ENCODE data around the gene TDRD9. TPM values are rescaled to one million over a fixed set of nuclear protein-coding genes. Genes with fewer than 3 reads are reported as not detected.

Gene TDRD9
- total RNA-seq, 1 donor from 2014 or later: not detected

- no peaks in the 10 kb centered on the region for H3K9me3 Mint-ChIP-seq (ENCODE audit: unreplicated experiment)
- DNase-seq (ENCODE audit: low spot score): no peak
- H3K4me3 Mint-ChIP-seq (ENCODE audit: unreplicated experiment): peak overlapping the region; percentile 75
- peaks cover 14% of the 10 kb centered on the region for H3K36me3 Mint-ChIP-seq (ENCODE audit: low read depth, unreplicated experiment)
- peaks cover 4% of the 10 kb centered on the region for H3K4me1 Mint-ChIP-seq (ENCODE audit: unreplicated experiment)
- no peaks in the 10 kb centered on the region for H3K27me3 Mint-ChIP-seq (ENCODE audit: unreplicated experiment)
- TF ChIP-seq CTCF (IDR thresholded peaks at IDR 0.05; ENCODE audit: unreplicated experiment): no peak
- peak overlapping the region; percentile 55 for H3K27ac Mint-ChIP-seq (ENCODE audit: unreplicated experiment)
Measured at GRCh38 chr14:103909531-103910261, 18.6 kb upstream of the TDRD9 start.

- Mint-ChIP-seq H3K36me3 (ENCODE audit: low read depth, unreplicated experiment) (peaks cover 18% of the 10 kb centered on the region), H3K9me3 (ENCODE audit: unreplicated experiment) (no peaks in the 10 kb centered on the region), H3K4me1 (ENCODE audit: unreplicated experiment) (peaks cover 4% of the 10 kb centered on the region), H3K27me3 (ENCODE audit: unreplicated experiment) (no peaks in the 10 kb centered on the region), H3K4me3 (ENCODE audit: unreplicated experiment) (peak overlapping the region; percentile 75), H3K27ac (ENCODE audit: unreplicated experiment) (peak overlapping the region; percentile 55)
- peak; percentile 82 for TF ChIP-seq CTCF (IDR thresholded peaks at IDR 0.05; ENCODE audit: unreplicated experiment)
- DNase-seq (ENCODE audit: low spot score): peak; percentile 81
Measured at GRCh38 chr14:103910262-103910935, 17.9 kb upstream of the TDRD9 start.

GRCh38 chr14:103910984-103911383, 17.3 kb upstream of the TDRD9 start:
- H3K27ac Mint-ChIP-seq (ENCODE audit: unreplicated experiment): no peak overlapping the region
- TF ChIP-seq CTCF (IDR thresholded peaks at IDR 0.05; ENCODE audit: unreplicated experiment): no peak
- peaks cover 18% of the 10 kb centered on the region for H3K36me3 Mint-ChIP-seq (ENCODE audit: low read depth, unreplicated experiment)
- H3K4me1 Mint-ChIP-seq (ENCODE audit: unreplicated experiment): peaks cover 4% of the 10 kb centered on the region
- no peaks in the 10 kb centered on the region for H3K9me3 Mint-ChIP-seq (ENCODE audit: unreplicated experiment)
- H3K27me3 Mint-ChIP-seq (ENCODE audit: unreplicated experiment): no peaks in the 10 kb centered on the region
- no peak for DNase-seq (ENCODE audit: low spot score)
- H3K4me3 Mint-ChIP-seq (ENCODE audit: unreplicated experiment): no peak overlapping the region

- Mint-ChIP-seq H3K27me3 (ENCODE audit: unreplicated experiment) (peaks cover 1% of the 10 kb centered on the region), H3K9me3 (ENCODE audit: unreplicated experiment) (no peaks in the 10 kb centered on the region), H3K4me3 (ENCODE audit: unreplicated experiment) (no peak overlapping the region), H3K4me1 (ENCODE audit: unreplicated experiment) (peaks cover 1% of the 10 kb centered on the region), H3K36me3 (ENCODE audit: low read depth, unreplicated experiment) (peaks cover 22% of the 10 kb centered on the region), H3K27ac (ENCODE audit: unreplicated experiment) (peak overlapping the region; percentile 65)
- no peak for DNase-seq (ENCODE audit: low spot score)
- no peak for TF ChIP-seq CTCF (IDR thresholded peaks at IDR 0.05; ENCODE audit: unreplicated experiment)
Measured at GRCh38 chr14:103915616-103916015, 12.6 kb upstream of the TDRD9 start.
